Esophagus (tissue), 2 donors: ENCODE measurements around the gene AFF1. TPM values are rescaled to one million over a fixed set of nuclear protein-coding genes. Genes with fewer than 3 reads are reported as not detected.
A peak's percentile ranks its signal among the peaks of the same experiment; 100 is the strongest.
"Not testable (repeated sequence)": the region's sequence is repeated elsewhere in the genome, so short reads cannot be mapped to it uniquely, and the experiment has no call there.

Experiments used
- H3K27ac ChIP-seq, 2 donors: one replicate each; pipeline ENCODE4 v1.5.1; 2013; ENCODE audit warnings: low read depth in 2 of 2, mild to moderate bottlenecking in 2 of 2, inconsistent platforms in 1 of 2, low read length in 1 of 2, moderate library complexity in 1 of 2
- H3K27me3 ChIP-seq, 2 donors: one replicate each; pipeline ENCODE4 v1.6.1; 2013; ENCODE audit warnings: low read length in 2 of 2, control low read depth in 1 of 2, mild to moderate bottlenecking in 1 of 2; ENCODE audit not compliant: insufficient read depth in 2 of 2, control insufficient read depth in 1 of 2
- H3K36me3 ChIP-seq, 2 donors: one replicate each; pipeline ENCODE4 v1.6.1; 2013; ENCODE audit warnings: low read length in 1 of 2; ENCODE audit not compliant: control insufficient read depth in 2 of 2, insufficient read depth in 2 of 2
- H3K4me1 ChIP-seq, 2 donors: one replicate each; pipeline ENCODE4 v1.6.1; 2013; ENCODE audit warnings: low read length in 1 of 2; ENCODE audit not compliant: control insufficient read depth in 2 of 2, insufficient read depth in 2 of 2
- H3K4me3 ChIP-seq, 2 donors: one replicate each; pipeline ENCODE4 v1.5.1; 2013; ENCODE audit warnings: low read length in 2 of 2, mild to moderate bottlenecking in 2 of 2, low read depth in 1 of 2, moderate library complexity in 1 of 2
- H3K9me3 ChIP-seq, 2 donors: one replicate each; pipeline ENCODE4 v1.6.1; 2013; ENCODE audit warnings: mild to moderate bottlenecking in 2 of 2, low read depth in 1 of 2, low read length in 1 of 2, moderate library complexity in 1 of 2; ENCODE audit not compliant: control insufficient read depth in 2 of 2, insufficient read depth in 1 of 2
- WGBS, 2 donors: extraction: QIAGEN DNeasy Blood & Tissue Kit; methylation state at CpG; one replicate each; pipeline ENCODE4 v1.1.7; 2013; 5-methylcytosine and 5-hydroxymethylcytosine counted together
- polyA plus RNA-seq, 2 donors: library from polyadenylated mRNA; stranded (reverse); fragments of 200-250 nt; gene quantifications; one replicate each; pipeline ENCODE4 v1.2.3, GENCODE V29; 2013
- donor health status: healthy with polysubstance abuse.
- donor health status: Bipolar disorder and iron deficiency.

Gene AFF1
- polyA plus RNA-seq, 2 donors = 7.5 to 10.4 TPM

DNA sequence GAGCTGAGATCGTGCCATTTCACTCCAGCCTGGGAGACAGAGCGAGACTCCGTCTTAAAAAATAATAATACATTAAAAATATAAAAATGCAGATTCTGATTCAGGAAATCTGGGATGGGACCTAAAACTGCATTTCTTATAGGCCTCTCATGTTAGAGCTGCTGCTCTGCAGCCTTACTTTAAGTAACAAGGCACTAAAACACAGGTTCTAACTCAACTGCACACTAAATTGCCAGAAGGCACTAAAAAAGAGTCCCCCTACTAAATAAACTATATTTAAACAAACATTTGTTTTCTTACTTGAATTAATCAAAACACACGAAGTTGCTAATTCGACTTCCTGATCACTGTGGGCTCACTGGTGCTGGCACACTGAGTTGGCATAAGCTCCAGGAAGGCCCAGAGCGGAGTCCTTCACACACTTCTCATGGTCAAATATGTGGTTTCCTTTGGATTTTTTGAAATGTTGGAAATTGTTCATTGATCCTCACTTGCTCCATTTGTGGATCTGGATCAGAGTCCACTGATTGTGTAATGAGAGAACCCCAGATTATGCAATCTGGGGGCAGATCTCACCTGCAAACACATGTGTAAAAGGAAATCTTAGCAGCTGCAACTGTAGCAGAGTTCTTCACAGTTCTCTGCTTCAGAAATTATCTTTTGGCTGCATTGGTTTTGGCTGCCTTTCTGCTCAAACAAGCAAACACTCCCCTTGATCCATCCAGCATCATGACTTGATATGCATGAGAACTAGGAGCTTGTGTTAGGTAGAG, 59.3 kb downstream of the AFF1 start:
- 63 to 73% methylated on average over 6 of the region's 6 CpGs for WGBS, 2 donors

DNA sequence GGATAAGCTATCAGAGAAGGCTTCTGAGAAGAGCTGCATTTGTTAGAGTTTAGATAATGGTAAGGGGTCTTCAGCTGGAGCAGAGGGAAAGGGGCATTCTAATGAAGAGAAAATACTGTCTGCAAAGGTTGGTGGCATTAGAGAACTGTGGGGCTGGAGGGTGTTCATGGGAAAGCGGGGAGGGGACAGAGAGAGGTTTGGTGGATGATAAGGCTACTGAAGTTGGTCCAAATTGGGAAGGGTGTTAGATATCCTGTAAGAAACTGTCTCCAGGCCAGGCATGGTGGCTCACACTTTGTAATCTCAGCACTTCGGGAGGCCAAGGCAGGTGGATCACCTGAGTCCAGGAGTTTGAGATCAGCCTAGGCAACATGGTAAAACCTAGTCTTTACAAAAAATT, 59.9 kb downstream of the AFF1 start:
- WGBS, 2 donors = 87 to 98% methylated on average over 2 of the region's 2 CpGs
- Histone ChIP-seq H3K4me3 (no peak overlapping the region), H3K36me3 (no peaks in the 10 kb centered on the region), H3K27me3 (no peaks in the 10 kb centered on the region), H3K4me1 (no peaks in the 10 kb centered on the region), H3K27ac (no peak overlapping the region), H3K9me3 (no peaks in the 10 kb centered on the region)

More for the DNA sequence above, 59.3 kb downstream of the AFF1 start:
- Histone ChIP-seq H3K27me3 (no peaks in the 10 kb centered on the region), H3K36me3 (no peaks in the 10 kb centered on the region), H3K27ac (no peak overlapping the region), H3K9me3 (no peaks in the 10 kb centered on the region), H3K4me3 (no peak overlapping the region), H3K4me1 (no peaks in the 10 kb centered on the region)

- H3K27me3 ChIP-seq, H3K36me3 ChIP-seq: not testable (repeated sequence)
- WGBS, 2 donors = 82 to 89% methylated on average over 3 of the region's 6 CpGs
These were observed 61.7 kb downstream of the AFF1 start for GRCh38 chr4:86996510-86996909.

DNA sequence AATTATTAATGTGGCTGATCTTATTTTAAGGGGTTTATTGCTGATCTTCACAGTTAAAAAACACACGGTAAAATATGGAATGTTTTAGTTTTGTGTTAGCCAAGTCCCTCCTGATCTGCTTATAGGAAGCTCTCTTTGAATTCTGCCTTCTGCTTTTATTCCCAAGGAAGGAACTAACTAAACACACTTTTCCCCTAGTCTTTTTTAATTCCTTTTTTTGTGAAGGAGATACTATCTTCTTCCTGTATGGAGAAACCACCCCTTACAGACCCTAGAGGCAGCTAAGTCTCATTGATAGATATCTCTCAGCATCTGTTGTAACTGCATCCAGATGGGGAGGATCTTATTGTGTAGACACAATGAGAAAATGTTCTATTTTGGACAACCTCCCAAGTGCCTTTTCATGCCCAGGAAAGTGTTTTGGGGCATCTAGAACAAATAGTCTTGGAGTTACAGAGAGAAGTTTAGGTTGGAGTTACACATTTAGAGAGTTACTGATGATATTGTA, 64.4 kb downstream of the AFF1 start:
- no peaks in the 10 kb centered on the region for H3K4me1 ChIP-seq
- WGBS, 2 donors = 53 to 60% methylated on average over 1 of the region's 1 CpG
- no peak overlapping the region for H3K4me3 ChIP-seq
- H3K36me3 ChIP-seq = no peaks in the 10 kb centered on the region
- H3K27me3 ChIP-seq = no peaks in the 10 kb centered on the region
- no peaks in the 10 kb centered on the region for H3K9me3 ChIP-seq
- no peak overlapping the region for H3K27ac ChIP-seq

More at GRCh38 chr4:86996510-86996909, 61.7 kb downstream of the AFF1 start:
- H3K4me1 ChIP-seq, H3K4me3 ChIP-seq, H3K27ac ChIP-seq, H3K9me3 ChIP-seq: not testable (repeated sequence)

- Histone ChIP-seq H3K4me1 (no peaks in the 10 kb centered on the region), H3K27ac (no peak overlapping the region), H3K27me3 (no peaks in the 10 kb centered on the region), H3K9me3 (no peaks in the 10 kb centered on the region), H3K4me3 (no peak overlapping the region), H3K36me3 (no peaks in the 10 kb centered on the region)
- WGBS, 2 donors = 92 to 93% methylated on average over 6 of the region's 6 CpGs
These were observed 67.9 kb downstream of the AFF1 start for GRCh38 chr4:87002682-87003043.

GRCh38 chr4:87003266-87003665, 68.5 kb downstream of the AFF1 start:
- Histone ChIP-seq H3K36me3 (no peaks in the 10 kb centered on the region), H3K4me1 (no peaks in the 10 kb centered on the region), H3K27me3 (no peaks in the 10 kb centered on the region), H3K27ac (no peak overlapping the region), H3K4me3 (no peak overlapping the region), H3K9me3 (no peaks in the 10 kb centered on the region)
- WGBS, 2 donors = 83 to 89% methylated on average over 2 of the region's 2 CpGs

- Histone ChIP-seq H3K4me1 (no peaks in the 10 kb centered on the region), H3K4me3 (peak overlapping the region in 1 of 2 donors; percentile 87), H3K27ac (no peak overlapping the region), H3K27me3 (no peaks in the 10 kb centered on the region), H3K9me3 (no peaks in the 10 kb centered on the region), H3K36me3 (no peaks in the 10 kb centered on the region)
- 77 to 87% methylated on average over 1 of the region's 1 CpG for WGBS, 2 donors
These were observed 70.5 kb downstream of the AFF1 start for GRCh38 chr4:87005369-87005689.

GRCh38 chr4:87005690-87006425, 71.0 kb downstream of the AFF1 start:
- 11 to 13% methylated on average over 16 of the region's 16 CpGs for WGBS, 2 donors
- H3K27ac ChIP-seq = peak overlapping the region; percentile 95
- H3K9me3 ChIP-seq = no peaks in the 10 kb centered on the region
- no peaks in the 10 kb centered on the region for H3K36me3 ChIP-seq
- no peaks in the 10 kb centered on the region for H3K27me3 ChIP-seq
- H3K4me3 ChIP-seq = peak overlapping the region; percentile 76 to 87
- H3K4me1 ChIP-seq = no peaks in the 10 kb centered on the region

GRCh38 chr4:87006426-87006675, 71.5 kb downstream of the AFF1 start:
- H3K9me3 ChIP-seq = no peaks in the 10 kb centered on the region
- H3K27ac ChIP-seq = peak overlapping the region; percentile 95 to 99
- no peaks in the 10 kb centered on the region for H3K4me1 ChIP-seq
- H3K27me3 ChIP-seq = no peaks in the 10 kb centered on the region
- H3K36me3 ChIP-seq = no peaks in the 10 kb centered on the region
- 0% methylated on average over 9 of the region's 9 CpGs for WGBS, 2 donors
- H3K4me3 ChIP-seq = peak overlapping the region; percentile 76 to 87
